Karpas-422 (cell line): Measurements from ENCODE around the gene RAB9B. TPM values are rescaled to one million over a fixed set of nuclear protein-coding genes. Genes with fewer than 3 reads are reported as not detected.
A peak's percentile ranks its signal among the peaks of the same experiment; 100 is the strongest.

Source experiments
- DNase-seq: peaks from one replicate; pipeline ENCODE4 v3.0.0-alpha.2; 2015
- H2AFZ ChIP-seq: fragments of 200-600 bp; sonication (generic); 2 replicates; pipeline ENCODE4 v1.6.1; 2014; ENCODE audit warnings: antibody characterized with exemption, low read length, mixed read lengths
- H3K27ac ChIP-seq: fragments of 200-600 bp; sonication (generic); 2 replicates; pipeline ENCODE4 v1.5.1; 2014; ENCODE audit warnings: mild to moderate bottlenecking, low read length, moderate library complexity
- H3K27me3 ChIP-seq: fragments of 200-600 bp; sonication (generic); 2 replicates; pipeline ENCODE4 v1.6.1; 2014; ENCODE audit warnings: low read length, mixed read lengths
- H3K36me3 ChIP-seq: fragments of 200-600 bp; sonication (generic); 2 replicates; pipeline ENCODE4 v1.6.1; 2014; ENCODE audit warnings: low read length, mixed read lengths; ENCODE audit not compliant: insufficient read depth
- H3K4me1 ChIP-seq: fragments of 200-600 bp; sonication (generic); 2 replicates; pipeline ENCODE4 v1.6.1; 2014; ENCODE audit warnings: mild to moderate bottlenecking, low read length, mixed read lengths
- H3K4me2 ChIP-seq: fragments of 200-600 bp; sonication (generic); 2 replicates; pipeline ENCODE4 v1.6.1; 2014; ENCODE audit warnings: low read length, low read depth, mild to moderate bottlenecking; ENCODE audit not compliant: poor library complexity, severe bottlenecking
- H3K4me3 ChIP-seq: fragments of 200-600 bp; sonication (generic); 2 replicates; pipeline ENCODE4 v1.5.1; 2014; ENCODE audit warnings: mild to moderate bottlenecking, antibody characterized with exemption, low read length, mixed read lengths
- H3K79me2 ChIP-seq: fragments of 200-600 bp; sonication (generic); 2 replicates; pipeline ENCODE4 v1.6.1; 2014; ENCODE audit warnings: mild to moderate bottlenecking, low read length, mixed read lengths
- H3K9ac ChIP-seq: fragments of 200-600 bp; sonication (generic); 2 replicates; pipeline ENCODE4 v1.6.0; 2014; ENCODE audit warnings: low read length
- H3K9me2 ChIP-seq: fragments of 200-600 bp; sonication (generic), shearing (Covaris generic); replicated peaks from 2 replicates; pipeline ENCODE4 v1.6.0; 2014; ENCODE audit warnings: mild to moderate bottlenecking, low read length, moderate library complexity; ENCODE audit not compliant: insufficient read depth
- H3K9me3 ChIP-seq: fragments of 300-700, 200-600 bp; sonication (generic); 2 replicates; pipeline ENCODE4 v1.6.1; 2014; ENCODE audit warnings: low read length, mixed read lengths
- H4K20me1 ChIP-seq: fragments of 200-600 bp; sonication (generic); 2 replicates; pipeline ENCODE4 v1.6.1; 2014; ENCODE audit warnings: mild to moderate bottlenecking, antibody characterized with exemption, low read length, low read depth; ENCODE audit not compliant: insufficient read depth
- total RNA-seq: library from RNA; depleted of rRNA; stranded (reverse); fragments of >200 nt; shearing (Covaris generic); gene quantifications from 2 replicates; pipeline ENCODE4 v1.2.3, GENCODE V29; 2014; ENCODE audit warnings: low replicate concordance

Gene RAB9B
- total RNA-seq, 1 experiment from 2014 or later: not detected

DNA sequence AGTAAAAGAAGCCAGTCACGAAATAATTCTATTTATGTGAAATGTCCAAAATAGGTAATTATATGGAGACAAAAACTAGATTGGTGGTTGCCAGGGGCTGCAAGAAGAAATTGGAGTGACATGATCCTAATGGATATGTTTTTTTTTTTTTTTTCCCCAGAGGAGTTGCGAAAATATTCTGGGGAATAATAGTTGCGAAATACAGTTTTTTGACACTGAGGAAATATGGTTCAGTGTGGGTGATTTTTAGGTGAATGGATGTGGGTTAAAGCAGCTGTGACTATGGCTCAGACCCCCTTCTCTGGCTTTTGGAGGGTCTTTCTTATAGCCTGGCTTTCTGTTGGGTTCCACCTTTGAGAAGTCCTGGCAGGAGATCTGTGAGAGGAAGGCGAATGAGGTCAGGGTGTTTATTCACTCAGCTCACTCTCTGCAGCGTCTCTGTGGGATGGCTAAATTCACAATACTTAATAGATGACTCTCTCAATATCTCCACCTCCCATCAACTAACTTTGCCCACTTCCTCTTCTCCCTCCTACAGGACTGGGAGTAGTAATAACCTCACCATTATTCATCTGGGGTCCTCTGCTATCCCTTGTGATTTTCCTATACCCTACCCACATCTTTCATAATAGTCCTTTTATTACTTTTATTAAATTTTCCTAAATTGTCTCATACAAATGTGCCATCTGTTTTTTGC is 15.3 kb upstream of the RAB9B start:
- Histone ChIP-seq H3K4me2 (no peak overlapping the region), H3K79me2 (no peaks in the 10 kb centered on the region), H4K20me1 (no peaks in the 10 kb centered on the region), H3K4me3 (no peak overlapping the region), H3K9me3 (no peaks in the 10 kb centered on the region), H3K9me2 (no peaks in the 10 kb centered on the region), H3K4me1 (no peaks in the 10 kb centered on the region), H2AFZ (no peak overlapping the region), H3K9ac (no peak overlapping the region), H3K27ac (no peak overlapping the region), H3K27me3 (no peaks in the 10 kb centered on the region), H3K36me3 (no peaks in the 10 kb centered on the region)
- DNase-seq: no peak

DNA sequence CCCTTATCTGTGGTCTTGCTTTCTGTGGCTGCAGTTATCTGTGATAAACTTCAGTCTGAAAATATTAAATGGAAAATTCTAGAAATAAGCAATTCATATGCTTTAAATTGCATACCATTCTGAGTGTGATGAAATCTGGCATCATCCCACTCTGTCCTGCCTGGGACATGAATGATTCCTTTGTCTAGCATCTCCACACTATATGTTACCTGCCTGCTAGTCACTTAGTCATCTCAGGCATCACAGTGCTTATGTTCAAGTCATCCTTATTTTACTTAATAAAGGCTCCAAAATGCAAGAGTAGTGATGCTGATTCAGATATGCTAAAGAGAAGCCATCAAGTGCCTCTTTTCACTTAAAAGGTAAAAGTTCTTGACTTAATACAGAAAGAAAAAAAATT is 14.3 kb upstream of the RAB9B start:
- no peak overlapping the region for H3K4me2 ChIP-seq
- no peak overlapping the region for H3K27ac ChIP-seq
- H3K79me2 ChIP-seq: no peaks in the 10 kb centered on the region
- no peaks in the 10 kb centered on the region for H3K36me3 ChIP-seq
- no peak for DNase-seq
- no peaks in the 10 kb centered on the region for H4K20me1 ChIP-seq
- H3K4me3 ChIP-seq: no peak overlapping the region
- no peaks in the 10 kb centered on the region for H3K9me2 ChIP-seq
- H3K9me3 ChIP-seq: no peaks in the 10 kb centered on the region
- no peak overlapping the region for H3K9ac ChIP-seq
- no peaks in the 10 kb centered on the region for H3K27me3 ChIP-seq
- no peaks in the 10 kb centered on the region for H3K4me1 ChIP-seq
- H2AFZ ChIP-seq: no peak overlapping the region

DNA sequence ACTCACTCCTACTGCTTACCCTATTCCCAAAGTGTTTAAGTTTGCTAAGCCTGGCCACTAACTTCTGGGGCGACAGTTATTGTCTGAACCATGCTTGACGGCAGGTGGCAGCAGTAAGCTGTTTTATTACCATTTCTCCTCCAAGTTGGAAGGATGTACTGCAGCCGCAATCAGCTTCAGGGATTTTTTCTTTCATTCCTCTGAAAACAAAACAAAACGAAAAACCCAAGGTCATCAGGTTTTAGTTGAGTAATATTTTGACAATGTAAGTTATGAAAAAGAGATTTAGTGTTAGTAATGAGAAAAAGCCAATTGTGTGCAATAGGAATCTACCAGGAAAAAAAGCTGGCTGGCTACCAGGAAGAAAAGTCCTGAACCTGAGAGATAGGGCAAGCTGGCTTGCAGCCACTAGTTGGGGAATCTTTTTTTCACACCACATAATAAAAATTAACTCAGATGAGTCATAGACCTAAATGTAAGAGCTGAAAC is 13.2 kb upstream of the RAB9B start:
- Histone ChIP-seq H3K27ac (no peak overlapping the region), H3K36me3 (no peaks in the 10 kb centered on the region), H4K20me1 (no peaks in the 10 kb centered on the region), H3K27me3 (no peaks in the 10 kb centered on the region), H3K4me2 (no peak overlapping the region), H3K4me3 (no peak overlapping the region), H3K9me2 (no peaks in the 10 kb centered on the region), H3K9ac (no peak overlapping the region), H3K4me1 (no peaks in the 10 kb centered on the region), H2AFZ (no peak overlapping the region), H3K9me3 (no peaks in the 10 kb centered on the region), H3K79me2 (no peaks in the 10 kb centered on the region)
- DNase-seq: peak; percentile 74

DNA sequence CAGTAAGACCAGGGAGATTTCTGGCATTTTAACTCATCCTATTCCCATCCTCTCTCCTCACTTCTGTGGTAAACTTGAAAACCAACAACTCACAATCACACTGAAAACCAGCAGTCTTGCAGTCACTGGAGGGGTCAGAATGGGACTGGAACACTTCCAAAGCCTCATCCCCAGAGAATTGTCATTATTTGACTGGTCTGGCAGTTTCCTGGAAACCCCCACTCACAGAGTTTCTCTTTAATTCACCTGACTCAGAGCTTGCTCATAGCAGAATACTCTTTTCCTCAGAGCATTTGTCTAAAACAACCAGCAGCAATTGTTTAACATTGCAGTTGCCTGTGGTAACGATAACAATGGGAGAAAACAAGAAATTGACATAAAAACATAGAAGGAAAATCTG is 7.3 kb upstream of the RAB9B start:
- no peaks in the 10 kb centered on the region for H3K9me2 ChIP-seq
- H3K79me2 ChIP-seq: no peaks in the 10 kb centered on the region
- no peaks in the 10 kb centered on the region for H4K20me1 ChIP-seq
- no peaks in the 10 kb centered on the region for H3K4me1 ChIP-seq
- no peak overlapping the region for H3K4me3 ChIP-seq
- no peak overlapping the region for H3K9ac ChIP-seq
- H3K9me3 ChIP-seq: no peaks in the 10 kb centered on the region
- no peak overlapping the region for H3K27ac ChIP-seq
- H2AFZ ChIP-seq: no peak overlapping the region
- no peak for DNase-seq
- no peaks in the 10 kb centered on the region for H3K36me3 ChIP-seq
- H3K27me3 ChIP-seq: no peaks in the 10 kb centered on the region
- H3K4me2 ChIP-seq: no peak overlapping the region

DNA sequence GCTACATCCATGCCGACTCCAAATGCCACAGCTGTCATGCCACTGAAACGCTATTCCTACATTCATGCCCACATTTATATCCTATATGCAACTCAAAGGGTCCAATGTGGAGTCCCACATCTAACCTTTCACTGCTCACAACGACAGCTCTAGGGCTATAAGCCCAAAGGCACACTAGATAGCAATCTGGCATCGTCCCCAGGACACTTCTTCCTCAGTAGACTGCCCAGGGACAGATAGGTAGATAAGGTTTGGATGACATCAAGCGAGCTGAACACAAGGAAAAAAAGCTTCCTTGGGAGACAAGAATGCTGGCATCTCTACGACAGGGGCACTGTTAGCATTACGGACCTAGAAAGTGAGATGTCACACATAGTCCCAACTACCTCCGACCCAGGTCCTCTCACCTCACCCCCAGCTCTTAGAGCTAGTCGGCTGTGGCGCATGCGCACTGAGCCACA is 685 bp downstream of the RAB9B start:
- DNase-seq: no peak
- no peak overlapping the region for H3K27ac ChIP-seq
- H3K27me3 ChIP-seq: no peaks in the 10 kb centered on the region
- no peaks in the 10 kb centered on the region for H3K36me3 ChIP-seq
- H3K9ac ChIP-seq: no peak overlapping the region
- H3K9me2 ChIP-seq: no peaks in the 10 kb centered on the region
- no peaks in the 10 kb centered on the region for H4K20me1 ChIP-seq
- no peaks in the 10 kb centered on the region for H3K79me2 ChIP-seq
- no peak overlapping the region for H3K4me2 ChIP-seq
- no peaks in the 10 kb centered on the region for H3K9me3 ChIP-seq
- H3K4me1 ChIP-seq: no peaks in the 10 kb centered on the region
- H3K4me3 ChIP-seq: no peak overlapping the region; the same call in 1 of the 2 replicates
- H2AFZ ChIP-seq: no peak overlapping the region

DNA sequence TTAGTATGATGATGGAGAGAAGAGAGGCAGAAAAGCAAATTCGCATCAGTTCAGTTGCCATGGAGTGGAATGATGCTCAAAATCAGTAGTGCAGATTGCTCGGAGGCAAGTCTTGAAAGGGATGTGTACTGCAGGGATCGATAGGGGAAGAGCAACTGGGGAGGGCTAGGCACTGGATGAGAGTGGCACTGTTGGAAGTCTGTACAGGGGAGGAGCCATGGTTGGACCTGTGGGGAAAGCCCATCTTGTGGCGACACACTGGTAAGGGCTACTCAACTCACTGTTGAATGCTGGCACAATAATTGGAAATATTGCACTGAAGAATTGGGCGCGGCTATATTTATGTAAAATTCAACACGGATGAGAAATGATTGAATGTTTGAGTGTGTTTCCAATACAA is 1.2 kb downstream of the RAB9B start:
- Histone ChIP-seq H3K9ac (no peak overlapping the region), H4K20me1 (no peaks in the 10 kb centered on the region), H3K4me1 (no peaks in the 10 kb centered on the region), H3K36me3 (no peaks in the 10 kb centered on the region), H3K79me2 (no peaks in the 10 kb centered on the region), H3K27me3 (no peaks in the 10 kb centered on the region), H3K27ac (no peak overlapping the region), H3K9me3 (no peaks in the 10 kb centered on the region), H3K9me2 (no peaks in the 10 kb centered on the region), H3K4me3 (no peak overlapping the region), H3K4me2 (no peak overlapping the region), H2AFZ (no peak overlapping the region)
- DNase-seq: no peak

DNA sequence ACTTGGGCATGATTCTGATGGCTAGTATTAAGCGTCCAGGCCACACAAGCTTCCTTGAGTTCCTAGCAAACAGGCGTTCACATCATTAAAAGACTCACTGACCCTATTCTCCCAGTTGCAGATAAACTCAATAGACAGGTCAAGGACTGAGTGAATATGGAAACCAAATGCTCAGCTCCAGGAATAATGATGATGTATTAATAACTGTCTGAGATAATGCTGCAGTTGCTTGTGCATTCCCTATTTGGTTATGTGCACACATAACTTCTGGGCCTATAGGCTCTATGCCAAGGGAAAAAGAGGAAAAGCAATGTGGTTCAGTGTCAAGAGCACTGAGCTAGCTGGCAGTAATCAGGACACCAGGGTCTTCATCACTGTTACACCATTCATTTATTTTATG is 3.5 kb downstream of the RAB9B start:
- Histone ChIP-seq H4K20me1 (no peaks in the 10 kb centered on the region), H3K4me3 (no peak overlapping the region), H3K4me1 (no peaks in the 10 kb centered on the region), H3K27ac (no peak overlapping the region), H3K36me3 (no peaks in the 10 kb centered on the region), H3K79me2 (no peaks in the 10 kb centered on the region), H3K4me2 (no peak overlapping the region), H3K9me2 (no peaks in the 10 kb centered on the region), H2AFZ (no peak overlapping the region), H3K9ac (no peak overlapping the region), H3K27me3 (no peaks in the 10 kb centered on the region), H3K9me3 (no peaks in the 10 kb centered on the region)
- no peak for DNase-seq

DNA sequence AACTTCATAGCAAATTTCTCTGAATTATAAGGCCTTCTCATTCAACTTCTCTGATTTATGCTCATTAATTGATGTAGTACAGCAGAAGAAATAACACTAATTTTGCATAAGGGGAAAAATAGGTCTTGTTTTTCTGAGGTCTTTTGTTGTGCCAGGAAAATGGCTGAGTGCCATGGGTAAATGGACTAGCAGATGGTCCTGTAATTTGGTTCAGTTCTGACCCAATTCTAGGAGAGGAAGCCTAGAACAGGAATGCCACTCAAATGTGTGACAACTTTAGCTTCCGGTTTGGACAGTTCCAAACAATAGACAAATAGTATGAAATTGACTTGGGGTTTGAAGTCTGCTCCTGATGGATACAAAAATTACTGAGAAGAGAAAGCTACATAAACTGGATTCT is 6.2 kb downstream of the RAB9B start:
- H3K9me3 ChIP-seq: no peaks in the 10 kb centered on the region
- no peaks in the 10 kb centered on the region for H3K4me1 ChIP-seq
- H3K79me2 ChIP-seq: no peaks in the 10 kb centered on the region
- no peak for DNase-seq
- no peak overlapping the region for H3K27ac ChIP-seq
- H3K27me3 ChIP-seq: no peaks in the 10 kb centered on the region
- H3K9ac ChIP-seq: no peak overlapping the region
- no peaks in the 10 kb centered on the region for H3K9me2 ChIP-seq
- no peak overlapping the region for H2AFZ ChIP-seq
- no peaks in the 10 kb centered on the region for H3K36me3 ChIP-seq
- H3K4me3 ChIP-seq: no peak overlapping the region
- no peak overlapping the region for H3K4me2 ChIP-seq
- H4K20me1 ChIP-seq: no peaks in the 10 kb centered on the region
